GM12865 (cell line): Measurements from ENCODE around the gene PITX3.

ENCODE experiments used
- DNase-seq: peaks from one replicate; pipeline ENCODE4 v3.0.0; 2010; ENCODE audit warnings: low read depth
- H3K4me3 ChIP-seq: 2 replicates; pipeline ENCODE4 v1.5.1; 2011; ENCODE audit warnings: mild to moderate bottlenecking, low read depth, low read length, control low read depth
- CTCF ChIP-seq: IDR thresholded peaks from 2 replicates; pipeline ENCODE4 v1.5.1; 2011; ENCODE audit warnings: low read length, control low read depth, low read depth, inconsistent platforms; ENCODE audit not compliant: insufficient read depth; ENCODE audit errors: missing control alignments

Gene PITX3

GRCh38 chr10:102230264-102230860, 10.9 kb downstream of the PITX3 start:
- peak; percentile 22 for DNase-seq
- TF ChIP-seq CTCF: no peak
- H3K4me3 ChIP-seq: peak overlapping the region; percentile 33

GRCh38 chr10:102229810-102230263, 11.5 kb downstream of the PITX3 start:
- TF ChIP-seq CTCF: peak; percentile 98
- peak; percentile 85 for DNase-seq
- H3K4me3 ChIP-seq: peak overlapping the region; percentile 33

GRCh38 chr10:102227050-102227449, 14.3 kb downstream of the PITX3 start:
- H3K4me3 ChIP-seq: no peak overlapping the region
- no peak for DNase-seq
- TF ChIP-seq CTCF: no peak

GRCh38 chr10:102226542-102226870, 14.8 kb downstream of the PITX3 start:
- peak overlapping the region; percentile 31 for H3K4me3 ChIP-seq
- no peak for DNase-seq
- no peak for TF ChIP-seq CTCF

- peak; percentile 94 for DNase-seq
- TF ChIP-seq CTCF: no peak
- peak within 1 kb of the TSS; percentile 31 for H3K4me3 ChIP-seq
Observed at GRCh38 chr10:102225646-102226541, 15.4 kb downstream of the PITX3 start, which contains the start of gene ELOVL3. Gene ELOVL3 (plus strand): TSS chr10:102226299. CDS start chr10:102226549, 250 bp downstream.

GRCh38 chr10:102222797-102223196, 18.5 kb downstream of the PITX3 start:
- no peak for TF ChIP-seq CTCF
- DNase-seq: no peak
- no peak overlapping the region for H3K4me3 ChIP-seq
